Measurements from ENCODE around the gene ITGAE. TPM values are rescaled to one million over a fixed set of nuclear protein-coding genes. Genes with fewer than 3 reads are reported as not detected.

Gene ITGAE
- total RNA-seq, 2 donors from 2014 or later = 21.8 to 34.3 TPM

GRCh38 chr17:3771140-3771539, 29.8 kb downstream of the ITGAE start:
- Histone ChIP-seq H3K9me3 (ENCODE audit: control insufficient read depth, low read length) (no peaks in the 10 kb centered on the region), H3K4me3 (ENCODE audit: low read length) (no peak overlapping the region), H3K4me1 (ENCODE audit: control insufficient read depth, insufficient read depth, low read length) (no peaks in the 10 kb centered on the region), H3K27ac (ENCODE audit: low read depth, low read length) (peak overlapping the region; percentile 81), H3K36me3 (ENCODE audit: control insufficient read depth, insufficient read depth, low read length) (no peaks in the 10 kb centered on the region), H3K9ac (ENCODE audit: extremely low read depth, low read length, poor library complexity, severe bottlenecking) (no peak overlapping the region), H3K27me3 (ENCODE audit: control insufficient read depth, insufficient read depth, low read length, poor library complexity, severe bottlenecking) (no peaks in the 10 kb centered on the region)
- H3K4me1 Mint-ChIP-seq = peaks cover 3% of the 10 kb centered on the region
- H3K36me3 Mint-ChIP-seq (ENCODE audit: low read depth) = no peaks in the 10 kb centered on the region
- no peaks in the 10 kb centered on the region for H3K27me3 Mint-ChIP-seq (ENCODE audit: insufficient read depth)
- 80 to 89% methylated on average over 3 to 16 of the region's 16 CpGs for WGBS, 2 experiments (ENCODE audit: insufficient coverage in 1 of 2, insufficient read length in 1 of 2)
- H3K4me3 Mint-ChIP-seq = no peak overlapping the region
- DNase-seq = no peak
- no peak overlapping the region for H3K27ac Mint-ChIP-seq
- H3K9me3 Mint-ChIP-seq = peaks cover 10% of the 10 kb centered on the region
- no peak for TF ChIP-seq CTCF (conservative IDR thresholded peaks at IDR 0.05)

DNA sequence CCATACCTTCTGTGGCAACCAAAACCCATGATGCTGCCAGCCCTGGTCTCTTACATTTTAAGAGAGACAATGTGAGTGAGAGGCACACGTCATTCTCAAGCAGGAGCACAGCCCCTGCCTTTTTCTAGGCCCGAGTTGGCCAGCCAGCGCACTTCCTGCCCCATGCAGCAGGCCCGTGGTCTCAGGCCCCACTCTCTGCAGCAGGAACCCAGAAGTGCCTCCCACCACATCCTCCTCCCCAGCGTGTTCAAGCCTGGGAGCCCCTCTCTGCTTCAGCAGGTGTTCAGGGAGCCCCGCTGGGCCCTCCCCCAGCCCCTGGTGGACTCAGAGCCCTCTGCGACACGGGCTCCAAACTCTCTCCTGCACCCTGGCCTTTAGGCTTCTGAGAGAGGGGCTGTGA, 30.5 kb downstream of the ITGAE start:
- TF ChIP-seq CTCF (conservative IDR thresholded peaks at IDR 0.05) = no peak
- Histone ChIP-seq H3K4me3 (ENCODE audit: low read length) (no peak overlapping the region), H3K36me3 (ENCODE audit: control insufficient read depth, insufficient read depth, low read length) (no peaks in the 10 kb centered on the region), H3K27me3 (ENCODE audit: control insufficient read depth, insufficient read depth, low read length, poor library complexity, severe bottlenecking) (no peaks in the 10 kb centered on the region), H3K4me1 (ENCODE audit: control insufficient read depth, insufficient read depth, low read length) (no peaks in the 10 kb centered on the region), H3K27ac (ENCODE audit: low read depth, low read length) (peak overlapping the region; percentile 81), H3K9ac (ENCODE audit: extremely low read depth, low read length, poor library complexity, severe bottlenecking) (no peak overlapping the region), H3K9me3 (ENCODE audit: control insufficient read depth, low read length) (no peaks in the 10 kb centered on the region)
- peak; percentile 58 for DNase-seq
- peaks cover 13% of the 10 kb centered on the region for H3K9me3 Mint-ChIP-seq
- no peaks in the 10 kb centered on the region for H3K27me3 Mint-ChIP-seq (ENCODE audit: insufficient read depth)
- WGBS, 2 experiments (ENCODE audit: insufficient coverage in 1 of 2, insufficient read length in 1 of 2) = 79 to 88% methylated on average over 5 to 8 of the region's 8 CpGs
- H3K4me1 Mint-ChIP-seq = peaks cover 3% of the 10 kb centered on the region
- H3K36me3 Mint-ChIP-seq (ENCODE audit: low read depth) = no peaks in the 10 kb centered on the region
- no peak overlapping the region for H3K27ac Mint-ChIP-seq
- H3K4me3 Mint-ChIP-seq = no peak overlapping the region

- H3K4me3 ChIP-seq (ENCODE audit: low read length) = no peak overlapping the region
- Mint-ChIP-seq H3K27ac (no peak overlapping the region), H3K27me3 (ENCODE audit: insufficient read depth) (no peaks in the 10 kb centered on the region), H3K36me3 (ENCODE audit: low read depth) (no peaks in the 10 kb centered on the region), H3K9me3 (peaks cover 13% of the 10 kb centered on the region), H3K4me3 (no peak overlapping the region), H3K4me1 (peaks cover 3% of the 10 kb centered on the region)
- H3K9me3 ChIP-seq (ENCODE audit: control insufficient read depth, low read length) = no peaks in the 10 kb centered on the region
- no peaks in the 10 kb centered on the region for H3K36me3 ChIP-seq (ENCODE audit: control insufficient read depth, insufficient read depth, low read length)
- DNase-seq = no peak
- no peaks in the 10 kb centered on the region for H3K4me1 ChIP-seq (ENCODE audit: control insufficient read depth, insufficient read depth, low read length)
- WGBS, 2 experiments (ENCODE audit: insufficient coverage in 1 of 2, insufficient read length in 1 of 2) = 93 to 100% methylated on average over 3 to 8 of the region's 8 CpGs
- no peak overlapping the region for H3K9ac ChIP-seq (ENCODE audit: extremely low read depth, low read length, poor library complexity, severe bottlenecking)
- H3K27ac ChIP-seq (ENCODE audit: low read depth, low read length) = no peak overlapping the region
- TF ChIP-seq CTCF (conservative IDR thresholded peaks at IDR 0.05) = no peak
- no peaks in the 10 kb centered on the region for H3K27me3 ChIP-seq (ENCODE audit: control insufficient read depth, insufficient read depth, low read length, poor library complexity, severe bottlenecking)
Observed at GRCh38 chr17:3768769-3769168, 32.2 kb downstream of the ITGAE start.
